ENCODE measurements around the gene ICE1.
"Not testable (repeated sequence)": the region's sequence is repeated elsewhere in the genome, so short reads cannot be mapped to it uniquely, and the experiment has no call there.

Gene ICE1

GRCh38 chr5:5492934-5493271 is 70.4 kb downstream of the ICE1 start:
- not testable (repeated sequence) for H4K8ac ChIP-seq (ENCODE audit: low read depth, low read length); H3K27ac ChIP-seq (ENCODE audit: low read depth, low read length)
- WGBS (ENCODE audit: extremely low coverage, insufficient coverage, insufficient read length), result no CpG with 5 or more reads among the region's 2 CpGs

GRCh38 chr5:5494489-5495402 is 72.3 kb downstream of the ICE1 start:
- no peak overlapping the region for H3K23ac ChIP-seq (ENCODE audit: low read length)
- H4K12ac ChIP-seq (ENCODE audit: low read depth, low read length), result no peak overlapping the region
- no peak overlapping the region for H3K4me3 ChIP-seq (ENCODE audit: low read depth, low read length)
- no peak overlapping the region for H3K27ac ChIP-seq (ENCODE audit: low read depth, low read length)
- DNase-seq, result peak; percentile 39 to 59
- H3K9ac ChIP-seq (ENCODE audit: low read length), result no peak overlapping the region
- no peak overlapping the region for H4K8ac ChIP-seq (ENCODE audit: low read depth, low read length)
- no peak overlapping the region for H2BK5ac ChIP-seq (ENCODE audit: low read depth, low read length, poor library complexity)
- no peak overlapping the region for H3K18ac ChIP-seq (ENCODE audit: low read length)
- no peaks in the 10 kb centered on the region for H3K4me1 ChIP-seq (ENCODE audit: control insufficient read depth in 1 of 2, insufficient read depth in 2 of 2, low read length in 2 of 2)
- no peaks in the 10 kb centered on the region for H3K27me3 ChIP-seq (ENCODE audit: insufficient read depth, low read length)
- peak overlapping the region; percentile 49 for H3K4me2 ChIP-seq (ENCODE audit: low read length)
- no CpG with 5 or more reads among the region's 62 CpGs for WGBS (ENCODE audit: extremely low coverage, insufficient coverage, insufficient read length)
- no peak overlapping the region for H2AFZ ChIP-seq (ENCODE audit: insufficient read depth, low read length, poor library complexity)
- no peak overlapping the region for H2BK120ac ChIP-seq (ENCODE audit: insufficient read depth, low read length, poor library complexity)
- no peak overlapping the region for H3K14ac ChIP-seq (ENCODE audit: low read length)
- H3K79me2 ChIP-seq (ENCODE audit: control insufficient read depth, insufficient read depth, low read length, poor library complexity), result no peaks in the 10 kb centered on the region
- H3K4ac ChIP-seq (ENCODE audit: low read depth, low read length), result no peak overlapping the region
- H3K79me1 ChIP-seq (ENCODE audit: low read length), result no peaks in the 10 kb centered on the region
- H3K9me3 ChIP-seq (ENCODE audit: insufficient read depth, low read depth, low read length), result no peaks in the 10 kb centered on the region
- H4K91ac ChIP-seq (ENCODE audit: low read depth, low read length), result no peak overlapping the region
- H3K36me3 ChIP-seq (ENCODE audit: control insufficient read depth in 1 of 2, insufficient read depth in 2 of 2, low read length in 2 of 2), result no peaks in the 10 kb centered on the region
- H2AK5ac ChIP-seq (ENCODE audit: low read length), result no peak overlapping the region
- H2BK12ac ChIP-seq (ENCODE audit: low read length), result no peak overlapping the region

More at GRCh38 chr5:5492934-5493271, 70.4 kb downstream of the ICE1 start:
- not testable (repeated sequence) for H2AFZ ChIP-seq (ENCODE audit: insufficient read depth, low read length, poor library complexity); H3K79me2 ChIP-seq (ENCODE audit: control insufficient read depth, insufficient read depth, low read length, poor library complexity); H4K12ac ChIP-seq (ENCODE audit: low read depth, low read length); H3K23ac ChIP-seq (ENCODE audit: low read length); H3K18ac ChIP-seq (ENCODE audit: low read length); H3K4me2 ChIP-seq (ENCODE audit: low read length); H3K14ac ChIP-seq (ENCODE audit: low read length); H3K4me3 ChIP-seq (ENCODE audit: low read depth, low read length); H2AK5ac ChIP-seq (ENCODE audit: low read length); H3K4me1 ChIP-seq (ENCODE audit: control insufficient read depth in 1 of 2, insufficient read depth in 2 of 2, low read length in 2 of 2); H4K91ac ChIP-seq (ENCODE audit: low read depth, low read length); H2BK12ac ChIP-seq (ENCODE audit: low read length); H3K27me3 ChIP-seq (ENCODE audit: insufficient read depth, low read length); H3K79me1 ChIP-seq (ENCODE audit: low read length); DNase-seq; H3K9ac ChIP-seq (ENCODE audit: low read length); H2BK120ac ChIP-seq (ENCODE audit: insufficient read depth, low read length, poor library complexity); H3K36me3 ChIP-seq (ENCODE audit: control insufficient read depth in 1 of 2, insufficient read depth in 2 of 2, low read length in 2 of 2); H3K9me3 ChIP-seq (ENCODE audit: insufficient read depth, low read depth, low read length); H2BK5ac ChIP-seq (ENCODE audit: low read depth, low read length, poor library complexity); H3K4ac ChIP-seq (ENCODE audit: low read depth, low read length)

GRCh38 chr5:5497152-5497788 is 74.8 kb downstream of the ICE1 start:
- Histone ChIP-seq H3K14ac (ENCODE audit: low read length) (no peak overlapping the region), H3K23ac (ENCODE audit: low read length) (no peak overlapping the region), H3K79me2 (ENCODE audit: control insufficient read depth, insufficient read depth, low read length, poor library complexity) (no peaks in the 10 kb centered on the region), H2BK5ac (ENCODE audit: low read depth, low read length, poor library complexity) (no peak overlapping the region), H2BK120ac (ENCODE audit: insufficient read depth, low read length, poor library complexity) (no peak overlapping the region), H3K4me1 (ENCODE audit: control insufficient read depth in 1 of 2, insufficient read depth in 2 of 2, low read length in 2 of 2) (no peaks in the 10 kb centered on the region), H3K9ac (ENCODE audit: low read length) (no peak overlapping the region), H2AFZ (ENCODE audit: insufficient read depth, low read length, poor library complexity) (no peak overlapping the region), H2BK12ac (ENCODE audit: low read length) (no peak overlapping the region), H3K79me1 (ENCODE audit: low read length) (no peaks in the 10 kb centered on the region), H4K91ac (ENCODE audit: low read depth, low read length) (no peak overlapping the region), H4K12ac (ENCODE audit: low read depth, low read length) (no peak overlapping the region), H3K4me3 (ENCODE audit: low read depth, low read length) (no peak overlapping the region), H2AK5ac (ENCODE audit: low read length) (no peak overlapping the region), H3K27ac (ENCODE audit: low read depth, low read length) (no peak overlapping the region), H3K4me2 (ENCODE audit: low read length) (no peak overlapping the region), H3K27me3 (ENCODE audit: insufficient read depth, low read length) (no peaks in the 10 kb centered on the region), H3K18ac (ENCODE audit: low read length) (no peak overlapping the region), H3K36me3 (ENCODE audit: control insufficient read depth in 1 of 2, insufficient read depth in 2 of 2, low read length in 2 of 2) (no peaks in the 10 kb centered on the region), H3K4ac (ENCODE audit: low read depth, low read length) (no peak overlapping the region), H4K8ac (ENCODE audit: low read depth, low read length) (no peak overlapping the region), H3K9me3 (ENCODE audit: insufficient read depth, low read depth, low read length) (no peaks in the 10 kb centered on the region)
- WGBS (ENCODE audit: extremely low coverage, insufficient coverage, insufficient read length), result no CpG with 5 or more reads among the region's 13 CpGs
- DNase-seq, result peak; percentile 27 to 49

DNA sequence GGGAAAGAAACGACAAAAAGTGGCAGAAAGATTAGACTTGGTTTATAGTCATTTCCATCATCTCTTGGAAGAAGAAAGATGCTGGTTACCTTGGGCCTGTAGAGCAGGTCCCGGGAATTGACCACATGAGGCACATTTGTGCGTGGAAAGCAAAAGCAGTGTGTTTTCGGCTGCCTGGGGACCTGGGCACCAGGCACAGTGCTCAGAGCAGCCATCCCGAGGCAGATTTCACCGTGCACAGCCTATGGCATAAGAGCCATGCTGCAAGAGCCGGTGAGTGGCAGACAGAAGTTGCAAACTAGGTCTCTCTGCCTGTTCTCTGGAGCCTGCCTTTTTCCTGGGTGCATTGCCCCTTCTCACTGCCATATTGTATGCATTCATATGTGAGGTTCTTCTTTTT is 77.0 kb downstream of the ICE1 start:
- H4K8ac ChIP-seq (ENCODE audit: low read depth, low read length), result no peak overlapping the region
- no peaks in the 10 kb centered on the region for H3K79me2 ChIP-seq (ENCODE audit: control insufficient read depth, insufficient read depth, low read length, poor library complexity)
- no peak overlapping the region for H3K4ac ChIP-seq (ENCODE audit: low read depth, low read length)
- H3K36me3 ChIP-seq (ENCODE audit: control insufficient read depth in 1 of 2, insufficient read depth in 2 of 2, low read length in 2 of 2), result no peaks in the 10 kb centered on the region
- H3K27ac ChIP-seq (ENCODE audit: low read depth, low read length), result no peak overlapping the region
- no peak overlapping the region for H3K14ac ChIP-seq (ENCODE audit: low read length)
- H2BK120ac ChIP-seq (ENCODE audit: insufficient read depth, low read length, poor library complexity), result no peak overlapping the region
- no peak overlapping the region for H3K23ac ChIP-seq (ENCODE audit: low read length)
- H3K9ac ChIP-seq (ENCODE audit: low read length), result no peak overlapping the region
- no peak overlapping the region for H2BK12ac ChIP-seq (ENCODE audit: low read length)
- H2AK5ac ChIP-seq (ENCODE audit: low read length), result no peak overlapping the region
- H3K79me1 ChIP-seq (ENCODE audit: low read length), result no peaks in the 10 kb centered on the region
- DNase-seq, result no peak
- no peaks in the 10 kb centered on the region for H3K4me1 ChIP-seq (ENCODE audit: control insufficient read depth in 1 of 2, insufficient read depth in 2 of 2, low read length in 2 of 2)
- H3K27me3 ChIP-seq (ENCODE audit: insufficient read depth, low read length), result no peaks in the 10 kb centered on the region
- H3K9me3 ChIP-seq (ENCODE audit: insufficient read depth, low read depth, low read length), result no peaks in the 10 kb centered on the region
- H2AFZ ChIP-seq (ENCODE audit: insufficient read depth, low read length, poor library complexity), result no peak overlapping the region
- no peak overlapping the region for H3K18ac ChIP-seq (ENCODE audit: low read length)
- H2BK5ac ChIP-seq (ENCODE audit: low read depth, low read length, poor library complexity), result no peak overlapping the region
- no peak overlapping the region for H4K91ac ChIP-seq (ENCODE audit: low read depth, low read length)
- no peak overlapping the region for H4K12ac ChIP-seq (ENCODE audit: low read depth, low read length)
- no peak overlapping the region for H3K4me2 ChIP-seq (ENCODE audit: low read length)
- H3K4me3 ChIP-seq (ENCODE audit: low read depth, low read length), result no peak overlapping the region
- no CpG with 5 or more reads among the region's 7 CpGs for WGBS (ENCODE audit: extremely low coverage, insufficient coverage, insufficient read length)
